IMR-90 (cell line): ENCODE measurements around the gene IL16.

Experiments used
- BHLHE40 ChIP-seq: fragments of 150-350 bp; IDR thresholded peaks from 2 replicates; pipeline ENCODE4 v1.6.1; 2016; ENCODE audit warnings: mild to moderate bottlenecking, low read depth, low read length
- CEBPB ChIP-seq: IDR thresholded peaks from 2 replicates; pipeline ENCODE4 v1.6.1; 2012; ENCODE audit warnings: low read depth, low read length, improper control_type of control experiment
- CHD1 ChIP-seq: IDR thresholded peaks from 2 replicates; pipeline ENCODE4 v1.6.1; 2012; ENCODE audit warnings: low read depth, low read length, improper control_type of control experiment
- FOS ChIP-seq: fragments of 150-350 bp; IDR thresholded peaks from 2 replicates; pipeline ENCODE4 v1.6.1; 2016; ENCODE audit warnings: low read depth, low read length
- MAFK ChIP-seq: IDR thresholded peaks from 2 replicates; pipeline ENCODE4 v1.6.1; 2012; ENCODE audit warnings: low read depth, low read length, improper control_type of control experiment
- MAZ ChIP-seq: IDR thresholded peaks from 2 replicates; pipeline ENCODE4 v1.6.1; 2012; ENCODE audit warnings: low read depth, mild to moderate bottlenecking, low read length, improper control_type of control experiment, moderate library complexity, borderline replicate concordance
- MXI1 ChIP-seq: IDR thresholded peaks from 2 replicates; pipeline ENCODE4 v1.6.1; 2012; ENCODE audit warnings: low read depth, mild to moderate bottlenecking, low read length, moderate library complexity, borderline replicate concordance
- NFE2L2 ChIP-seq: fragments of 150-350 bp; IDR thresholded peaks from 2 replicates; pipeline ENCODE4 v1.6.1; 2016; ENCODE audit warnings: low read depth, mild to moderate bottlenecking, low read length
- POLR2A ChIP-seq: IDR thresholded peaks from 2 replicates; pipeline ENCODE4 v1.6.1; 2012; ENCODE audit warnings: mild to moderate bottlenecking, low read depth, low read length
- RFX5 ChIP-seq: IDR thresholded peaks from 2 replicates; pipeline ENCODE4 v1.8.0; 2012; ENCODE audit warnings: low read depth, mild to moderate bottlenecking, low read length, moderate library complexity
- TF ChIP-seq, protein P1 (sequence below): conservative IDR thresholded peaks from 2 replicates; pipeline ENCODE4 v1.5.1; 2012; ENCODE audit warnings: mild to moderate bottlenecking, low read depth, low read length, improper control_type of control experiment
- TF ChIP-seq, protein P2 (sequence below): fragments of 150-350 bp; IDR thresholded peaks from 2 replicates; pipeline ENCODE4 v1.6.1; 2017; ENCODE audit warnings: mild to moderate bottlenecking, antibody characterized with exemption, low read length, low read depth

DNA sequence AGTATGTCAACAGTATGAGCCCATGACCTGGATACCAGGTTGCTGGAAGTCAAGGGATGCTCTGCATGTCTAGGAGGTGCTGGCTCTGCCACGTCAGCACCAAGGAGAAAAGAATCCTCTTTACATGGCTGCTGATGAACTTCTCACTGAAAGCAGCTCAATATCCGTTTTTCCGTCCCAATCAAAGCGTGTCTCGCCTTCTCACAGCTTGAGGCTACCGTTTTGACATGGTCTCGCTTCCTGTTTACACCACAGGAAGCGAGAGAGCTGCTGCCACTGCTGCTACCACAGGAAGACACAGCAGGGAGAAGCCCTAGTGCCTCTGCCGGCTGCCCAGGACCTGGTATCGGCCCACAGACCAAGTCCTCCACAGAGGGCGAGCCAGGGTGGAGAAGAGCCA is 100.0 kb downstream of the IL16 start:
- TF ChIP-seq POLR2A (no peak), MXI1 (no peak), BHLHE40 (no peak), RFX5 (no peak), CEBPB (no peak), CHD1 (no peak), NFE2L2 (no peak), MAFK (no peak), FOS (no peak), MAZ (no peak)
- TF ChIP-seq, protein P1, sequence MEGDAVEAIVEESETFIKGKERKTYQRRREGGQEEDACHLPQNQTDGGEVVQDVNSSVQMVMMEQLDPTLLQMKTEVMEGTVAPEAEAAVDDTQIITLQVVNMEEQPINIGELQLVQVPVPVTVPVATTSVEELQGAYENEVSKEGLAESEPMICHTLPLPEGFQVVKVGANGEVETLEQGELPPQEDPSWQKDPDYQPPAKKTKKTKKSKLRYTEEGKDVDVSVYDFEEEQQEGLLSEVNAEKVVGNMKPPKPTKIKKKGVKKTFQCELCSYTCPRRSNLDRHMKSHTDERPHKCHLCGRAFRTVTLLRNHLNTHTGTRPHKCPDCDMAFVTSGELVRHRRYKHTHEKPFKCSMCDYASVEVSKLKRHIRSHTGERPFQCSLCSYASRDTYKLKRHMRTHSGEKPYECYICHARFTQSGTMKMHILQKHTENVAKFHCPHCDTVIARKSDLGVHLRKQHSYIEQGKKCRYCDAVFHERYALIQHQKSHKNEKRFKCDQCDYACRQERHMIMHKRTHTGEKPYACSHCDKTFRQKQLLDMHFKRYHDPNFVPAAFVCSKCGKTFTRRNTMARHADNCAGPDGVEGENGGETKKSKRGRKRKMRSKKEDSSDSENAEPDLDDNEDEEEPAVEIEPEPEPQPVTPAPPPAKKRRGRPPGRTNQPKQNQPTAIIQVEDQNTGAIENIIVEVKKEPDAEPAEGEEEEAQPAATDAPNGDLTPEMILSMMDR = no peak
- TF ChIP-seq, protein P2, sequence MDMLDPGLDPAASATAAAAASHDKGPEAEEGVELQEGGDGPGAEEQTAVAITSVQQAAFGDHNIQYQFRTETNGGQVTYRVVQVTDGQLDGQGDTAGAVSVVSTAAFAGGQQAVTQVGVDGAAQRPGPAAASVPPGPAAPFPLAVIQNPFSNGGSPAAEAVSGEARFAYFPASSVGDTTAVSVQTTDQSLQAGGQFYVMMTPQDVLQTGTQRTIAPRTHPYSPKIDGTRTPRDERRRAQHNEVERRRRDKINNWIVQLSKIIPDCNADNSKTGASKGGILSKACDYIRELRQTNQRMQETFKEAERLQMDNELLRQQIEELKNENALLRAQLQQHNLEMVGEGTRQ = no peak
